GM12873 (cell line): ENCODE measurements around the gene CPEB3.

Experiments used
- TF ChIP-seq, protein P1 (sequence below): IDR thresholded peaks from 2 replicates; pipeline ENCODE4 v1.5.1; 2012; ENCODE audit warnings: low read depth, mild to moderate bottlenecking, moderate library complexity, low read length, control low read depth; ENCODE audit not compliant: insufficient read depth; ENCODE audit errors: missing control alignments

The CPEB3 gene

DNA sequence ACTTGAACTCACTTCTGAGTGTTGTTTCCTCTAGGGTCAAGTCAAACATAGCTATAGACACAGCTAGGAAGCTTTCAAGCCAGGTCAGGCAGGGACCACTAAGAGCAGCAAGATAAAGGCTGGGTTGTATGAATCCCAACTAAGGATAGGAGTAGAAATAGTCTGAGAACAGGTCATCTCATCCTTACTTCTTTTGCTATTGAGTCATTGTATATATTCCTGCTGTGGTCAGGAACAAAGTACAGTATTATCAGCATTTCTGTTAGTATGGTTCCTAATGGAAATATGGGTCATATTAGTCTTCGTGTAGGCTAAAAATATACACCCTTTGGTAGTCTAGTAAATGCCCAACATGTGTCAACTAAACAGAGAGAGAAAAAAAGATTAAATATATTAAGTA lies 222.0 kb downstream of the CPEB3 start:
- TF ChIP-seq, protein P1, sequence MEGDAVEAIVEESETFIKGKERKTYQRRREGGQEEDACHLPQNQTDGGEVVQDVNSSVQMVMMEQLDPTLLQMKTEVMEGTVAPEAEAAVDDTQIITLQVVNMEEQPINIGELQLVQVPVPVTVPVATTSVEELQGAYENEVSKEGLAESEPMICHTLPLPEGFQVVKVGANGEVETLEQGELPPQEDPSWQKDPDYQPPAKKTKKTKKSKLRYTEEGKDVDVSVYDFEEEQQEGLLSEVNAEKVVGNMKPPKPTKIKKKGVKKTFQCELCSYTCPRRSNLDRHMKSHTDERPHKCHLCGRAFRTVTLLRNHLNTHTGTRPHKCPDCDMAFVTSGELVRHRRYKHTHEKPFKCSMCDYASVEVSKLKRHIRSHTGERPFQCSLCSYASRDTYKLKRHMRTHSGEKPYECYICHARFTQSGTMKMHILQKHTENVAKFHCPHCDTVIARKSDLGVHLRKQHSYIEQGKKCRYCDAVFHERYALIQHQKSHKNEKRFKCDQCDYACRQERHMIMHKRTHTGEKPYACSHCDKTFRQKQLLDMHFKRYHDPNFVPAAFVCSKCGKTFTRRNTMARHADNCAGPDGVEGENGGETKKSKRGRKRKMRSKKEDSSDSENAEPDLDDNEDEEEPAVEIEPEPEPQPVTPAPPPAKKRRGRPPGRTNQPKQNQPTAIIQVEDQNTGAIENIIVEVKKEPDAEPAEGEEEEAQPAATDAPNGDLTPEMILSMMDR, result no peak

DNA sequence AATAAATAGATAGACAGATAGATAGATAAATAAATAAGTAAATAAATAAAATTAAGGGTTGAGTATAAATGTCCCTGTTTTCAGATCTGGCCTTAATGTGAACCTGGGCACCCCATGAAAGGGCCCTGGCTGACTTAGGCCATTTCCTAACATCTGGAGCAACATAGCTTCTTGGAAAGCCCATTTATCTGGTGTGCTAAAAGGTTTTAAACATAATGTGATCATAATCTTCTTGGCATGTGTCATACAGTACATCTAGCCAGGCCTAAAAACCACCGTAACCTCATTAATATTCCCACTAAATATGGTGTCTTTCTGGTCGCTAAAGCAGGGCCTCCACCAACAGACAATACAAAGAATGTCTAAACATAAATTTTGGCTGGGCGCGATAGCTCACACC lies 224.5 kb downstream of the CPEB3 start:
- TF ChIP-seq, protein P1, result no peak

DNA sequence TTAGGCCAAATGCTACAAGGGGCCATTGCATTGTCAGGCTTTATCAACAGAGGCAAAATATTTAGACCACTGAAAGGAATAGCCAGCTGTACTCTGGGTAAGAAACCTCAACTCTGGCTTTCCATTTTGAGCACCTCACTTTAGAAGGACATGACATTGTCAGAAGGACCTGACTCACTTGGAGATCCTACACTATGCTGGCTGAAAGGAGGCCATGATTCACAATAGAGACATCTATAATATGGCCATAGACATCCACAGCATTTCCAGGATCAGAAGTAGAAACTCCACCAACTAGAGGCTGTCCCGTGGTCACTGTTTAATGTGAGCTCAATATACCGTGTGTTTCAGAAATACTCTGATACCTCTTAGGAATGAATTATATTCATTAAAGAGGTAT lies 226.4 kb downstream of the CPEB3 start:
- TF ChIP-seq, protein P1, result no peak

DNA sequence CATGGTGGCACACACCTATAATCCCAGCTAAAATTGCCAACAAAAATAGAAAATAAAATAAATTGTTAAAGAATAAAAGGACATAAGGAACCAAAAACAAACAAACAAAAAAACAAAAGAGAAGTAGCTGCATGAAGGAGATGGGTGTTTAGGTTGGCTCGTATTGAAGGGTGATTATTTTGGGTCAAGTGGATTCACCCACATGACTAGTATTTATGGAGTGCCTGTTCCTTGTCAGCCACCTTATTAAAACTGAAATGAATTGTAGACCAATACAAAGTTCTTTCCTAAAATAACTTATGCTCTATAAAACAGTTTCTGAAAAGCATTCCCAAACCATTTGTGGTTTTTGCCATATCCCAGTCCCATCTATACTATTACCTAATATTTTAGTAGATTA lies 228.6 kb downstream of the CPEB3 start:
- TF ChIP-seq, protein P1, result no peak

DNA sequence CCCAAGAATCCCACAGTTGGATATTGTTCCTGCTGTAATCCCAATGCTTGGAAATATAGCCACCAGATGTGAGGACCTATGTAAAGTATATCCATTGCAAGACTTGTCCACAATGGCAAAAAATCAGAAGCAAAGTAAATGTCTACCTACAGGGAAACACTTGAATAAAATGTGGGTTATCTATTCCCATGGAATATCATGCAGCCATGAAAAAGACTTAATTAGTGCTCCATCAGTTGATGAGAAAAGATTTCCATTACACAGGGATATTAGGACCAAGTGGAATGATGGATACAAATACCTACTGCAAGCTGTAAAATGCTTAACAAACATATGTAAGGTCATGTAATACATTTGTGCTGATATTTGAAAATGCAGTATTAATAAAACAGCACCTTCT lies 236.1 kb downstream of the CPEB3 start:
- TF ChIP-seq, protein P1, result no peak

DNA sequence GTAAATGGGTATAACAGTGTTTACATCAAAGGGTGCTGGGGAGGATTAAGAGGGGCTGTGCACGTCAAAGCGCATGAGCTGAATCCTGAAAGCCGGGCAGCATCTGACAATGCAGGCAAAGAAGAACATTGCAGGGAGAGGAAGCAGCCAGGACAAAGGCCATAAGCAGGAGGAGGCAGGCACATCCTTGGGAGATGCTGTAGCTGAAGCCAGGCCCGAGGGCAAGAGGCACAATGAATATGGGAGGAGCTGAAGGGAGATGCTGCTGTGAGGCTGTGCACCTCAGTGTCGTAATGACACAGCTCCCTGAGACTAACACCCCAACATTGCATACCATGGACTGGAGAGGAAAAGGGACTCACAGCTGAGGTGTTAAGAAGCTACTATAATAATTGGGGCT lies 238.1 kb downstream of the CPEB3 start:
- TF ChIP-seq, protein P1, result no peak

DNA sequence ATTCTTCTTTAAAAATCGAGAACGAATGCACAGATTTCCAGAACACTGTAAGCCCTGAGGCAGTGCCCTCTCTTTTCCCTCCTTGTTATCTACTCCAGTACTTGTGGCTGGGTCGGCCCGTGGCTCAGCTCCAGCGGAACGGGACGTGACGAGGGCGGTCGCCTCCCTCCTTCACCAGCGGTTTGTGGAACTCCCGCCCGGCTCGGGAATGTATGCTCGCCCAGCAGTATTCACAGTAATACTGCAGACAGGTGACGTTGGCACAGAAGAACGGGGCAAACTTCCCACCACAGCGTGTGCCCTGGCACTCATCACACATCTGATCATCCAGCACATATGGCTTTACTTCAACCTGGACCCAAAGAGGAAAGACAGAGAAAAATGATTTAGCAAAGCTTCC lies 238.8 kb downstream of the CPEB3 start:
- TF ChIP-seq, protein P1, result no peak
